HG03460 (cell line): ENCODE data around the gene TEX14.

Experiments
- ATAC-seq: cut with Tn5 transposase; IDR thresholded peaks from one replicate; pipeline ENCODE4 v1.9.1; 2021; ENCODE audit not compliant: unreplicated experiment

TEX14 gene

DNA sequence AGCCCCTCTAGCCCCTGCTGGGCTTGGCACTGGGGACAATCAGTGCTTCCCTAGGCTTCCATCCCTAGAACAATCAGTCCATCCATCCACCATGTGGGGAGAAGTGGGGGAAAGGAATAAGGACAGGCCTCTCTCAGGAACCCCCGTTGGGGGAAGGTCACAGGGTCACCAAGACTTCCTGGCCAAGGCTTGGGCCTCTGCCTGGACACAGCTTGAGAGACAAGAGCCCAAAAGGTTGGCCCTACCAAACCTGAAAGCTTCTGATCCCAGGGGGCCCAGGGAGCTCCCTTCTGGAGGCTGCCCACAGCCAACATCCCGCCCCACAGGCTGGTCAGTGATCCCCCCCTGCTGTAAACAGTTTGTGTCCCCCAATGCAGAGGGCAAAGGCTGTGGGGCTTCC lies 161.2 kb downstream of the TEX14 start:
- ATAC-seq, result no peak

DNA sequence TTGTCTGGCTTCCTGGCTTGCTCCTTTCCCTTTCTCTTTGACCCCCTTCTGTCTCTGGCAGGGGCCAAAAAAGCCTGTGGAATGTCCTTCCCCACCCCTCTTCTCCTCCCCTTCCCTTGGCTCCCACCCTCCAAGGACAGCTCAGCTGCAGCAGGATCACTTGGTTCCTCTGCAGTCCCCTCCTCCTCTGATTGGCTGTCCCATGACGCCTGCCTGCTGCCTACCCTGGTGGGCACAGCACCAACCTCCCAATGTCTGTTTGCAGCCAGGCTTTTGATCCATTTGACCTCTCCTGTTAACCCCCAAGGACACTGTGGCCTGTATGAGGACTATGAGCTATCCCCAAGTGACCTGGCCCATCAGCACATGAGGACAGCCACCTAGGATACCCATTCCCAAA lies 162.6 kb downstream of the TEX14 start:
- no peak for ATAC-seq

DNA sequence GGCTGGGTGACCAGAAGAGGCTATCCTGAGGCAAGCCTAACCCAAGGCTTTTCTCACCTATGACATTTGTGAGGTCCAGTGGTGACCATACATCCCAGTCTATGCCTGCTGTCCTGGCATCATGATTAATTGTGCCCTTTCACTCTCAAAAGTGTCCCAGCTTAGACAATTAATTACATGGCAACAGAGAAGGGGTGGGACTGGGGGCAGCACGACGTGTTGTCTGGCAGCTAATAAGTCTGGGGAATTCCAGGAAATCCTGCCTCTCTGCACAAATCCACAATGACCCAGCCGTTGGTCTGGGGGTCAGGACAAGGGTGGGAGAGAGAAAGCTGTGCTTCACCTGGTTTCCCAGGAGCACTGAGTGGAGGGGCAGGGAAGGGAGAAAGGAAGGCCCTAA lies 163.4 kb downstream of the TEX14 start:
- ATAC-seq, result no peak

DNA sequence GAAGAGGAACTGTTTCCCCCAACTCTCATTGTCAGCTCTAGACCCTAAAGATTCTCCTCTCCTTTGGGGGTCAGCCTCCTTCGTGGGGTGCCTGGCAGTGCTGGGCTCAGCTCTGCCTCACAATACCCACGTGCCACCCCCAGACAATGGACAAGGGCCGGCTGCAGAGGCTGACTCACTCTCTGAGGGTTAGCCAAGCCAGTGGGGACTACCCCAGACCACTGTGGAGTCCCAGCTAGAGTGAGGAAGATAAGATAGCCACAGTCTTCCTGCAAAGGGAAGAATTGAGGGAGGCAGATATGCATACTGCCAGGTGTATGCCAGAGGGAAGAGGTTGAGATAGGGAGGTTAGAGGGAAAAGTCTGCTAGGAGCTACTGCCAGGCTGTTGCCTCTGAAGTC lies 163.9 kb downstream of the TEX14 start:
- ATAC-seq, result no peak

DNA sequence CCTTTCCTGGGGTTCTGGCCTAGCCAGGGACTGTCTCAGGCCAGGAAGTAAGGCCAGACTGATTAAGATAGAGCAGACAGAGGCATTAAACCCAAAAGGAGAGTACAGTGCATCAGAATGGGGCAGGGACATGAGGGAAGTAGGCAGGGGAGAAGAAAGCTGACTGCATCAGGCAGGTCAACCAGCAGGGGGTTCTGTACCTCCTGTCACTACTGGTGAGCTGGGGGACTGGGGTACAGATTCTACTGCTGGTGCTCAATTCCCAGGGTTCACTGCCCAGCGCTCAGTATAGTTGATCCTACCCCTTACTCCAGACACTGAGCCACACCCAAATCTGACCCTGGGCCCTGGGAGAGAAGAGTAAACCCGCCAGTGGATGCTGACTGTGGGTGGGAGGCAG lies 164.5 kb downstream of the TEX14 start:
- no peak for ATAC-seq

DNA sequence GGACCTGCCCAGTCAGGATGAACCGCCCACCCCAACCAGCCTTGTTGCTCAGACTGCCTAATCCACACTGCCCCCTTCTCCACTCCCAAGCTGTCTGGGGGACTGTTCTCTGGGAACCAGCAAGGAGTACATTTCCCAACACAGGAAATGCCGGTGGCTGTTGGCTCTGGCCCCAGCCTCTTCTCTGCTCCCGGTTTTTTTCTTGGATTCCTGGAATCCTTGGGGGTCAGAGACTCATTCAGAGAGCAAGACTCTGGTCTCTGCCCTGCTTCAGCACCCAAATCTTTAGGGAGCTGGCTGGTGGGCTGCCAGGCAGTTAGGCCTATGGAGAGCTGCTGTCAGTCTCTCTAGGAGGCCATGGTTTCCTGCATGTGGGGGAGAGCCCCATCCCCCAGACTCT lies 166.6 kb downstream of the TEX14 start:
- ATAC-seq, result no peak

DNA sequence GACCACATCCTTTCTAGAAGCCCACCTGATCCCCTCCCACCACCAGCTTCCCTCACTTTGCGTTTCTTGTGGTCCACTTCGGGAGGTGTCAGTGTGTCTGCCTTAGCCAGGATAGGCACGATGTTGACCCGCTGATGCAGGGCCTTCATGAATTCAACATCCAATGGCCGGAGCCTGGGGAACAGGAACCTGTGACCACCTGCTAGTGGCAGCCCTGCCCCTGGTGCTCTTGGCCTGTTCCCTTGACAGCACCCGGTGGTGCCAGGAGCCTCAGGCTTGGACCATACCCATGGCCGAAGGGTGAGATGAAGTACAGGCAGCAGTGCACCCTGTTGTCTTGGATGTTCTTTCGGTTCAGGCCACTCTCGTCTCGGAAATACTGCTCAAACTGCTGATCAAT lies 170.2 kb downstream of the TEX14 start:
- ATAC-seq, result no peak

DNA sequence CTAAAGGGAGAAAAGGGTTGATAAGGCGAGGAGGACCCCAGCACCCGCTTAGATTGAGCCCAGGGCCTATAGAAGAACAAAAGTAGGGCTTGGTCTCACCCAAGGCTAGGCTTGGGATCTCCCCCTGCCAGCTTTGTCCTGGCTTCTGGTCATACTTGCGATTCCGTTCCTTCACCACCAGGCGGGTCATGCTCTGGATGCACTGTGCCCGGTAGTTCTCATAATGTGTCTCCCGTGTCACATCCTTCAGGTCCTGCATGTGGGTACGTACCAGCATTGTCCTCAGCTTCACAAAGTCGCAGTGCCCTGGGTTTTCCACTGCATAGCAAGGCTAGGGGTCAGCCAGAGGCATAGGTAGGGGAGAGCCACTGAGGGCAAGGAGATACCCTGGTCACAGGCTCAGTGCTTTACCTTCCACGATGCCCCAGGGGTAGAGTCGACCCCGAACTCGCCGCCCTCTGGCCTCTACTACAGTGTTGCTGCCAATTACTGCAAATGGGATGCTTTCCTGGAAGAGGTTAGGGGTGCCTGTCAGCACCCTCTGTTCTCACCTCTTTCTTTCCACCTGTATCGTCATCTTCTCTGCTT lies 170.9 kb downstream of the TEX14 start:
- ATAC-seq, result no peak

DNA sequence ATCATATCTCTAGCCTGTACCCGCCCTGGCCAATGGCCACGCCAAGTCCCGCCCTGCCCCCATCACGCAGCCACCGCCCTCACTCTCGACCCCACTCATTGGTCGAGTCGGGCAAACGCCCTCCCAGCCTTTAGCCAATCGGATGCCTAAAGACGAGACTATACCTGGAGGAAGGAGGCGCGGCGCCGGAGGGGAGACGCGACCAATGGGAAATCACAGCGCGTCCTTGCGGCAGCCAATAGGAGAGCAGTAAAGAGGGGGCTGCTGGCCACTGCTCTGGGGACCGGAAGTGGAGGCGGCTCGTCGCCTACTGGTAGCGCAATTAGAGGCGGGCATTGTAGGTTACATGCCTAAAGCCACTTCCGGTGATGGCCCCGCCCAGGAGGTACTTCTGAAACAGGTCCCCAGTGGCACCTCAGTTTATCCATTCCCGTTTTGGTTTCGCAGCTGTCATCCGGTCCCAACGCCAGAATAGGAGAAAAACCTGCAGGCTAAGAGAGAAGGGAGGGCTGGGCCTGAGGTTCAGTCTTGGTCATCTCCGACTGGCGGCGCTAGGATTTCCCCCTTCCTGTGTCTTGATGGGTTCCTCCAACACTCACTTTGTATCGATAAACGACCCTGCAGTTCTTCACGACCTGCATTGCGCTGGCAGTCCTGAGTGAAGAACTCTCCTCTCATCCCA lies 173.8 kb downstream of the TEX14 start:
- ATAC-seq, result peak; percentile 76

DNA sequence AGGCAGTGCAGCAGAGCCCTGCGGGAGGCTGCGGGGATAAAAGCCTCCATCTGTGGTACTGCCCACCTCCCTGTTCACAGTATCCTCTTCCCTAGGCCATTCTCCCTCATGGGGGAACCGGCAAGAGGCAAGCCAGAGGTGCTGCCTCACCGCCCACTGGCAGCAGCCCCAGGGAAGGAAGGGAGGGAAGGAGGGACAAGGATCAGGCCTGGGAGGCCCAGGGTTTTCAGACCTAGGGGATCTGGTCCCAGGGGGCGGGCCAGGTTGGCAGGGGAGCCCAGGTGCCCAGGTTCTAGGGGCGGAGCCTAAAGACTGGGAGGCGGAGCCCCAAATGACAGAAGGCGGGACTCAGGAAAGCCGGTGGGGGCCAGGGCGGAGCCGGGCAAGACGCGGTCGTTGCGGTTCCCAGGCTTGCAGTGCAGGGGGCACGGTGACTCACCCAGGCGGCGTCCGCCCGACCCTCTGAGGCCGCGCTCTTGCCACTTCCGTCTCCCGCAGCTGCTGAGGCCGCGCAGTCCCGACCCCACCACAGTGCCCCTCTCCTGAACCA lies 174.4 kb downstream of the TEX14 start:
- no peak for ATAC-seq

DNA sequence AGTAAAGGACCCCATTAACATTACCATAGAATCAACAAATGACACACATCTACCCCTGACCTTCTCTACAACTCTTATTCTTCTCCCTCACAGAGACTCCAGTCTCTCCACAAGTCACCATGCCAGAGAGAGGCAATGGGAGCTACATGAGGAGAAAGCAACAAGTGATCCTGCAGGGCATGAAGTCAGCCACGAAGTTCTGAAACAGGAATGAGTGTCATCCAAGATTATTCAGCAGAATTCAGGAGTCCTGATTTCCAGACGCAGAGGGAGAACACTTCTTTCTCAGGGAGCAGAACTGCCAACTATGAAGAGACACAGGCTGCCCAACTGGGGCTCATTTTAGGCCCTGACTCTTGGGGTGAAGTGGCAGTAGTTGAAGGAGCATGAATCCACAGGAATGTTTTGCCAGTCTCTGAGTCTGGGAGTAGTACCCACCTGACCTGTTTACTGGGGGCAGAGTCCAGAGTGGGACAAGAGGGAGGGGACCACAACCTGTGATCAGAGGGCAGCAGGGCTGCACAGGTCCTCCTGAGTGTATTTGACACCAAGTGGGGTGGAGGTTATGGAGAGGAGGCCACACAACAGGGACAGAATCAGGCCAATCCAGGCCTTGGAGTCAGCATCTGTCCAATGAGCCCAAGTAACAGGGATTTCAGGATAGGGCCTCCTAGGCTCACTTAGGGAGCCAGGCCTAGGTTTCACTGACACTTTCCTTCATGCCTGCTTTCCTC lies 175.0 kb downstream of the TEX14 start:
- no peak for ATAC-seq

DNA sequence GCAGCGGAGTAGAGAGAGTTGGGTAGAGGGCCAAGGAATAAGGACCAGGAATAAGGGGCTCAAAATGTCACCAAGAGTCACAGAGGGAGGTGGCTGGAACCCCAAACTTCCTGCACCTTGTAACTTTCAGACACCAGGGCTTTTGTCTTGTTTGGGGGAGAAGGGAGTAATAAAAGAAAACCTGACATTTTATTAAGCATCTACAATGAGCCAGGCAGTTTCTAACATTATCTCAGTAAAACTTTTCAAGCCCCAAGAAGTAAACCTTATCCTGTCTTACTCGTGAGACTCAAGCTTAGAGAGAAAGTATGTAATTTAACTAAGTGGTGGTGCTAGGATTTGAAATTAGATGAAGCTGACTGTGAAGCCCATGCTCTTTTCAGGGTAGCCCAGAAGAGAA lies 176.6 kb downstream of the TEX14 start:
- ATAC-seq, result no peak

DNA sequence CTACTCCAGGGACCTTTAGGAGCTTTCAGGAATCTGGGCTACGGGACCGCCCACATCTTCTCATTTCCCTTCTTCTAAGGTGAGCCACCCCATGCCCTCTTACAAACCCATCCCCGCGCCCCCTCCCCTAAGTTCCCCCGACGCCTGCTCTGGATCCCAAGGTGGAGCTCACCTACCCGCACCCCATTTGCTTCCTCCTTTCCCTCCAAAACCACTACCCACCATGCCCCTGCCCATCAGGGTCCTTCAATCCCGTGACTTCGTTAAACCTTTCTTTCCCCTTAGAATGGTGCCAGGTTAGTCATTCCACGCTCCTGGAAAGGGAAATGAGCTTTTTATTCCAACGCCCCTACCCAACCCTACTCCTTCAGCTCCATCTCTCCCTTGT lies 177.1 kb downstream of the TEX14 start:
- no peak for ATAC-seq

DNA sequence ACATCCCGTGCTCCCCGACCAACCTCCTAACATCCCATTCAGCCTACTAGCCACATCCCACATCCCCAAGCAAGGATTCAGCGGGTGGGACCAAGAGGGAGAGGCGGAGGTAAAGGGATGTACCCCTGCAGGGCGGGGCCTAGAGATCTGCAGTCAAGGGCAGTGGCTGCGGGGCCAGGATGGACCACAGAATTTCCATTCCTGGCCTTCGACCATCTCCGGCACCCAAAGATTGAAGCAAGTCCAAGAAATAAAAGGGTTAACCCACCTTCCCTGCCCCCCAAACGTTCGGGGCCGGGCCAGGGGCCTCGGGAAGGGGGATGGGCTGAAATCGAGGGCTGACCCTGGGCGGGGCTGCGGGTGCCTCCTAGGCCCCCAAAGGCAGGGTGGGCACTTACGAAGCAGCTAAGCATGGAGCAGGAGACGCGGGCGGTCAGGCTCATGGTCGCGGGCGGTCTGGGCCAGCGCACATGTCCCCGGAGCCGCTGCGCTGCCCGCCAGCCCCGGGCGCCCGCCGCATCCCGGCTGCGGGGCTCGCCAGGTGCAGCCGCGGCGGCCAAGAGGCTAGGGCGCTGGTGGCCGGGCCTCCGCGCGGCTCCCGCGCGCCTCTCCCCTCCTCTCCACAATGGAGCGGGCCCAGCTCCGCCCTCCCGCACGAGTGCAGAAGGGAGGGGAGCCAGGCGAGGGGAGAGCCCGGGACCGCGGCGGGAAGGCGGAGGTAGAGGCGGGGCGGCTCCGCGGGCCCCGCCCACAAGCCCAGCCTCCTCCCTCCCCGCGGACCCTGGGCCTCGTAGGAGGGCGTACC lies 177.7 kb downstream of the TEX14 start, which contains the start of gene MTMR4:
Gene MTMR4 (minus strand): TSS at position 674 of the 805 bp plus-strand sequence. CDS start 231 bp downstream, at position 443.
- ATAC-seq, result no peak

DNA sequence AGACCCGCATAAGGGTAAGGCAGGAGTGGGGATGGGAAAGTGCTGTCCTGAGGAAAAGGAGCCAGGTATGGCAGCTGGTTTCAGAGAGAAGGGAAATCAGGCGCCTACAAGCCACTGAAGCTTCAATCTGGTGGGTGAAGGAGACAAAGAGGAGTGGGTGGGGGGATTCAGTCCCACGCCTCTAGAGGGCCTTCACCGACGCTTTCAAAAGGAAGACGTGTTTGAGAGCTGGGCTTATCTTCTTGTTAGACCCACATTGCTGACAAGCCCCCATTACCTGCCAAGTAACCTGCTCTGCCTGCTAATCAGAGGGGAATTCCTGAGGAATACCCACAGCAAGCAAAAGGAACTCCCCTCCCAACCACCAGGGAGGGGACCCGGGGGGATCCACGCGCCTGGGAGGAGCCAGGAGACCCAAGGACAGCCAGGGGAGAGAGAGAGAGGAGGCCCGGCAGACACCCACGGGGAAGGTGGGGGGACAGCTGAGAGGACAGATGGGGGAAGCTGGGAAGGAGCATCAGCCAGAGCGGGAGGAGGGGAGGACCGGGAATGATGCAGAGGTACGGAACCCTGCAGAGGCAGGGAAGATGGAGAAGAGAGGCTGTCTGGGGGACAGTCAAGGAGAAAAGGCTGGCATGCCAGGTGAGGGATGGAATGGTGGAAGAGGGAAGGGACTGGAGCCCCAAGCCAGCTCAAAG lies 178.4 kb downstream of the TEX14 start:
- ATAC-seq, result no peak

DNA sequence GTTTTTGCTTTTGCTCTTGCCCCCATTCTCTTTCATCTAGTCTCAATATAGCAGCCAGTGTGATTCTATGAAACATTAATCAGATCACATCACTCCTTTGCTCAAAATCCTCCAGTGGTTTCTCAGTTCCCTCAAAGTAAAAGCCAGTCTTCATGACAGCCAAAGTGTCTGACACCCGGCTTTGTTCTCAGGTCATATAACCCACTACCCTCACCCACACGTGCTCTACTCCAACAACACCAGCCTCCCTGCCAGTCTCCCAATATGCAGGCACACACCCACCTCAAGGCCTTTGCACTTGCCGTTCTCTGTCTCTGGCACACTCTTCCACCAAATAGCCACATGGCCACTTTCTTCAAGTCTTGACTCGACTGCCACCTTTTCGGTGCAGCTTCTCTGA lies 181.8 kb downstream of the TEX14 start:
- no peak for ATAC-seq

DNA sequence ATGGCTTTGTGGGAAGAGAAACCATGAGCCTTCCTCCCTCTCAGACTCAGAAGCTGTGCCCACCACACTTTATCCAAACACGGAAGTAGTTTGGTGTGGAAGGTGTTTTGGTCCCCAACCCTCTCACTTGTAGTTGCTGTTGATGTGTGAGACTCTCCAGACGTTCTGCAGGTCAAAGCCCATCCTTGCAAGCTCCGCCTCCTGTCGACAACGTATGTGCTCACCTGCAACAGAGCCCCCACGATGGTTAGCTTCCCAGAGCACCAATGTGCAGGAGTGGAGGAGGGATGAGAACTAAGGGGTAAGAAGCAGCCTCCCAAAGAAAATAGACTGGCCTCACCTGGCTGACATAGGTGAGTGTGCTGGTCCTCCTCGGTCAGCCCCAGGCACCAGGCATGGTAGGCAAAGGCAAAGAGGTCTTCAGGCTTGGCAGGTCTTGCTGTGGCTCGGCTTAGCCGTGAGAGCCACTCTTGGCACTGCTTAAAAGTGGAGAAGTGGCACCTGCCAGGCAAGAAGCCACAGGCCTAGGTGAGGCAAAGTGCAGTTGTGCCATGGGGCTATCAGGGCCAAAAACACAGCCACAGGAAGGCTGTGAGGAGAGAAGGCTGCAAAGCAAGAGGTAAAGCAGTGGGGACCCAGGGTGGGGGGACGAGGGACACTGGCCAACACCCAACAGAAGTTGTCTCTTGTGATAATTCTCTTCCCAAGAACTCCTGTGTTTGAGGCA lies 183.3 kb downstream of the TEX14 start:
- no peak for ATAC-seq

DNA sequence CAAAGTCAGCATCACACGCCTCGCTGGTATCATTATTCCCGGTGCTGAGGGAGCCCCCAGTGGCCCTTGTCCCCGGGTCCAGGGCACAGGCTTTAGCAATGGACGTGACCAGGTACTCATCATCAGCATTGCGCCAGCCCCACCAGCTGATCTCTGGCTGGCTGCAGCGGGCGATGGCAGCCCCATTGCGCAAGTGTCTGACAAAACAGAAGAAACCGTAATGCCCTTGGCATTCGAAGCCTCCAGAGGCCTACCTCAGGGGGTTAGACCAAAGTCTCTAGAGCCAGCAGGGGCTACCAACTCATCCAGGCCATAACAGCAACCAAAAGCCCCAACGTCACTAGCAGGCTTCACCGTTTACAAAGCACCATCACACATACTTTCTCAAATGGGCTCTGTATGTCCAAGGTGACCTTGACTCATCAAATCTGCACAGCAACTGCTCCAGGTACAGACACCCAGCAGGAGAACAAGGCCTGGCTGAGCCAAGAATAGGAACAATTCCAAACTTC lies 184.7 kb downstream of the TEX14 start:
- no peak for ATAC-seq
